Panc1 (cell line): ENCODE measurements around the gene FAM200B.

ENCODE experiments used
- TCF7L2 ChIP-seq: IDR thresholded peaks from 2 replicates; pipeline ENCODE4 v1.6.1; 2011; ENCODE audit warnings: mild to moderate bottlenecking, low read depth, low read length, inconsistent platforms
- TF ChIP-seq, protein P1 (sequence below): fragments of 450-650 bp; IDR thresholded peaks from 2 replicates; pipeline ENCODE4 v1.5.1; 2017; ENCODE audit warnings: mild to moderate bottlenecking

DNA sequence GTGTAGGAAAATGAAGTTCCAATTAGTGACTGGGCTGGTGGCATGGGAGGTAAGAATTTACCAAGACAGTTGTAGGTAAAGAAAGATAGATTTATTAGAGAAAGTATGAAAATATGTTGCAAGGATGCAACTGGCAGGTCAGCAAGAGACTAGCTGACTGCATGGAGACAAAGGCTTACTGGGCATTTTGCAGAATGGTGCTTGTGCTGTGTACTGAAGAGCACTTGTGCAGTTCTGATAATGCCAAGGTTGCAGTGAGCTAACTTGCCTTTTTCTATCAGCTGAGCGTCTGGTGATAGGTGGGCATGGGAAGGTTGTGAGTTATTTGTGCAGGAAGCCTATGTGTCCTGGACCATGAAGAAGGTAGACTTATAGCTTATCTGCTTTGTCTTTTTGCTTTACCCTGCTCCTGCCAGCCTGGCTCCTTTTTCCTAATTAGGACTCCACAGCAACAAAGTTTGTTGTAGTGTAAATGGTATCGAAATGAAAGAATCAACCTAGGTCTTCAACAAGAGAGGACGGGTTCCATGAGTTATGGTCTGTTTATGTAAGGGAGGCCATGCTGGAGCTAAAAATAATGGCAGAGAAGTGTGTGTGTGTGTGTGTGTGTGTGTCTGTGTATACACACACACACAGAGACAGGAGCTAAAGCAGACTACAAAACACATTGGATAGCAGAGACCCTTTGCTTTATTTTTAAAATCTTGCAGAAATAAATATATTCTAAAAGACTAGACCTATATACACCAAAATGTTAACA, 36.2 kb downstream of the FAM200B start:
- TF ChIP-seq, protein P1, sequence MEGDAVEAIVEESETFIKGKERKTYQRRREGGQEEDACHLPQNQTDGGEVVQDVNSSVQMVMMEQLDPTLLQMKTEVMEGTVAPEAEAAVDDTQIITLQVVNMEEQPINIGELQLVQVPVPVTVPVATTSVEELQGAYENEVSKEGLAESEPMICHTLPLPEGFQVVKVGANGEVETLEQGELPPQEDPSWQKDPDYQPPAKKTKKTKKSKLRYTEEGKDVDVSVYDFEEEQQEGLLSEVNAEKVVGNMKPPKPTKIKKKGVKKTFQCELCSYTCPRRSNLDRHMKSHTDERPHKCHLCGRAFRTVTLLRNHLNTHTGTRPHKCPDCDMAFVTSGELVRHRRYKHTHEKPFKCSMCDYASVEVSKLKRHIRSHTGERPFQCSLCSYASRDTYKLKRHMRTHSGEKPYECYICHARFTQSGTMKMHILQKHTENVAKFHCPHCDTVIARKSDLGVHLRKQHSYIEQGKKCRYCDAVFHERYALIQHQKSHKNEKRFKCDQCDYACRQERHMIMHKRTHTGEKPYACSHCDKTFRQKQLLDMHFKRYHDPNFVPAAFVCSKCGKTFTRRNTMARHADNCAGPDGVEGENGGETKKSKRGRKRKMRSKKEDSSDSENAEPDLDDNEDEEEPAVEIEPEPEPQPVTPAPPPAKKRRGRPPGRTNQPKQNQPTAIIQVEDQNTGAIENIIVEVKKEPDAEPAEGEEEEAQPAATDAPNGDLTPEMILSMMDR: no peak
- TF ChIP-seq TCF7L2: no peak
